Left lung (tissue), 10 donors: ENCODE results near the gene ANK3. TPM values are rescaled to one million over a fixed set of nuclear protein-coding genes. Genes with fewer than 3 reads are reported as not detected.
A peak's percentile ranks its signal among the peaks of the same experiment; 100 is the strongest.

Experiments
- ATAC-seq: fragments of 200-7000 bp; cut with Tn5 transposase; one replicate; pipeline ENCODE4 v1.9.1; 2020; ENCODE audit warnings: moderate library complexity
- DNase-seq, 4 donors: peaks; one replicate each; pipeline ENCODE4 v3.0.0-alpha.2; 2013 to 2020
- H3K27ac ChIP-seq, 2 donors: fragments of 200-600 bp; sonication (generic) in 1 of 2; one replicate each; pipeline versions ENCODE4 v1.5.0 to v1.8.0; 2020 to 2021
- H3K27me3 ChIP-seq, 2 donors: fragments of 200-600 bp; sonication (generic) in 1 of 2; one replicate each; pipeline versions ENCODE4 v1.5.0 to v1.8.0; 2020 to 2021
- H3K36me3 ChIP-seq, 2 donors: fragments of 200-600 bp; sonication (generic) in 1 of 2; one replicate each; pipeline versions ENCODE4 v1.5.0 to v1.8.0; 2020 to 2021
- H3K4me1 ChIP-seq, 2 donors: fragments of 200-600 bp; one replicate each; pipeline ENCODE4 v1.8.0; 2021
- H3K4me3 ChIP-seq, 2 donors: fragments of 200-600 bp; sonication (generic) in 1 of 2; one replicate each; pipeline versions ENCODE4 v1.5.0 to v1.8.0; 2020 to 2021; ENCODE audit warnings: mild to moderate bottlenecking in 1 of 2
- H3K9me3 ChIP-seq, 2 donors: fragments of 200-600 bp; sonication (generic) in 1 of 2; one replicate each; pipeline versions ENCODE4 v1.5.0 to v1.8.0; 2020 to 2021
- CTCF ChIP-seq, 2 donors: fragments of 200-600 bp; sonication (generic) in 1 of 2; IDR thresholded peaks; one replicate each; pipeline versions ENCODE4 v1.5.0 to v1.8.0; 2021; ENCODE audit warnings: antibody characterized with exemption in 2 of 2
- intact Hi-C, 2 donors: fragments of 100-400 bp; cut with DNase I; formaldehyde crosslinking; loops; one replicate each; pipeline versions ENCODE4 v1.11.2 to v1.14.2; 2022
- polyA plus RNA-seq, 6 donors: library from polyadenylated mRNA; unstranded; fragments of 120-200 nt; gene quantifications; one replicate each; pipeline ENCODE4 v1.2.1, GENCODE V29; 2013; ENCODE audit not compliant: insufficient read length in 6 of 6
- total RNA-seq, 2 donors: library from RNA; stranded (reverse); fragmentation: NEBNext Ultra II Directional; extraction: Animal tissue kit (Norgen Biotek cat#: 25700); gene quantifications; one replicate each; pipeline ENCODE4 v1.2.1, GENCODE V29; 2021
- donor health status: DM: no; HTN: yes; CAD: no.
- donor health status: DM: no; HTN: no; CAD: no.

Gene ANK3
- total and polyA plus RNA-seq, 8 donors = 22.1 to 74.1 (median 35.1) TPM

DNA sequence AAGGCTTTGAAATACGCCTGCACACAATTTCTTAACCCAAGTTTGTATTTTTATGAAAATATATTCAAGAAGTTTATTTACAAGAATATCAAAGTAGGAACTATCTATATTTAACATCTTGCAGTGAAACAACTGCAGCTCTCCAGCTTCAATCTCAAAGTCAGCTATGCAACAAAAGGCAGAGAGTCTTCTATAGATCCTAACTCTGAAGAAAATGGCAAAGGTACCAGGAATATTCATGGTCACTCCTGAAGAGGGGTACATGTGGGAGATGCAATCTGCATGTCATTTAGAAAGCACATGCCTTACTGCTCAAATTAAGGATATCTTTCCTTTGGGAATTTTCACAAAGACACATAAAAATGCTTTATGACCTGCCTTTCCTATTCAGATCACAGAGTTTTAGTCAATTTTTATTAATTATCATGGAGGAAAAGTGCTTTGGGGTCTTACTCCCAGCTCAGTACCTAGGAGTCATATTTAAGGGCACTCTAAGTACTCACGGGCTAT lies 1.5 kb downstream of the ANK3 start:
- H3K27me3 ChIP-seq = no peaks in the 10 kb centered on the region
- H3K9me3 ChIP-seq = no peaks in the 10 kb centered on the region
- intact Hi-C loops = no loop called here
- TF ChIP-seq CTCF (IDR thresholded peaks at IDR 0.05) = no peak
- no peak for ATAC-seq
- peaks cover 0 to 5% of the 10 kb centered on the region in 2 donors for H3K4me1 ChIP-seq
- no peak overlapping the region for H3K27ac ChIP-seq
- no peaks in the 10 kb centered on the region for H3K36me3 ChIP-seq
- no peak overlapping the region for H3K4me3 ChIP-seq
- no peak for DNase-seq

GRCh38 chr10:60387531-60387930 lies 2.1 kb downstream of the ANK3 start:
- Histone ChIP-seq H3K4me1 (peaks cover 0 to 5% of the 10 kb centered on the region in 2 donors), H3K27ac (no peak overlapping the region), H3K9me3 (no peaks in the 10 kb centered on the region), H3K27me3 (no peaks in the 10 kb centered on the region), H3K36me3 (no peaks in the 10 kb centered on the region), H3K4me3 (no peak overlapping the region)
- ATAC-seq = no peak
- intact Hi-C loops = no loop called here
- DNase-seq = peak in 1 of 4 donors; percentile 25
- TF ChIP-seq CTCF (IDR thresholded peaks at IDR 0.05) = no peak

GRCh38 chr10:60385399-60385738 lies 4.3 kb downstream of the ANK3 start:
- intact Hi-C loops = no loop called here
- H3K27ac ChIP-seq = no peak overlapping the region

DNA sequence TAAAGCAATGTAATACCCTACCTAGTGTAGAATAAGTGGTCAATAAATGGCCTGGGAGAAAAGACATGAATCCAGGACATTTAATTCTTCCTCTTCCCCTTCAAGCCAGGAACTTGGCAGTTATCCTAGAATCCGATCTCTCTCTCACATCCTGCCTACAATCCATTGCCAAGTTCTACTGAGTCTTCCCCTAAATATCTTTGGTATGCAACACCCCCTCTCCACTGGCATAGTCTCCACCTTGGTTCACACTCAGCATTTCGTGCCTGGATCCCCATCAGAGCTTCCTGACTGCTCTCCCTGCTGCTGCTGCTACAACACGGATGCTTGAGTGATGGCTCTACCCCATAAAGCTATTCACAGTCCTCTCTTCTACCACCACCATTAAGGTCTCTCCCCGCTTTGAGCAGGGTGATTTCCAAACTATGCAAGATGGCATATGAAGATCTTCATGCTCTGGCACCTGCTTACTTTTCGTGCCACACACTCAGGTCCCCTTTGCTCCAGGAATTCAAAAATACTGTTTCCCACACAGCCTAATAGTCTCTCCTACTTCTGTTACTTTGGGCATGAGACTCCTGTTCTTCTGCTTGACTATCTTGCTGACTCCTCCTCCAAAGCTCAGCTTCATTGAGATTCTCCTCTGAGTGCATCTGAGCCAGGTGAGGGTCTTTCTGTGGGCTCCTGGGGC lies 4.8 kb downstream of the ANK3 start:
- ATAC-seq = peak; percentile 64
- H3K4me3 ChIP-seq = no peak overlapping the region
- H3K36me3 ChIP-seq = no peaks in the 10 kb centered on the region
- DNase-seq = peak in 1 of 4 donors; percentile 26
- H3K4me1 ChIP-seq = peaks cover 0 to 5% of the 10 kb centered on the region in 2 donors
- no peak for TF ChIP-seq CTCF (IDR thresholded peaks at IDR 0.05)
- intact Hi-C loops = no loop called here
- no peak overlapping the region for H3K27ac ChIP-seq
- H3K27me3 ChIP-seq = no peaks in the 10 kb centered on the region
- H3K9me3 ChIP-seq = no peaks in the 10 kb centered on the region

More at GRCh38 chr10:60385399-60385738, 4.3 kb downstream of the ANK3 start:
- no peak for TF ChIP-seq CTCF (IDR thresholded peaks at IDR 0.05)
- no peak for ATAC-seq
- Histone ChIP-seq H3K4me1 (peaks cover 0 to 5% of the 10 kb centered on the region in 2 donors), H3K9me3 (no peaks in the 10 kb centered on the region), H3K36me3 (no peaks in the 10 kb centered on the region), H3K4me3 (no peak overlapping the region), H3K27me3 (no peaks in the 10 kb centered on the region)
- DNase-seq = no peak

DNA sequence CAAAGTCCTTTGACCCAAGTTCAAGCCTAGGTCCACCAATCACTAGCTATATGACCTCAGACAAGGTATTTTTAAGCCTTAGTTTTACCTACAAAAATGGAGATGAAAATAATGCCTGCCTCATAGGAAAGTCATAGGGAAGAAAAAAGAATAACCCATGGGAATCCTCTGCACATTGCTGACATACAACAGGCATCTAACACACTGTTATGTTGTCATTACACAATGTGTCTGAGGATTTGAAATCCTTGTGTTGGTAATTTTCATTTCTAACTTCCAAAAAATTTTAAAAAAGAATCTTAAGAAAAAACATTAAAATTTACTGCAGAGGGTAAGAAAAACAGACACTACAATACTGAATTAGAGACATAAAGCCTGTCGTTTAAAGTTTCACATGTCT lies 5.7 kb downstream of the ANK3 start:
- DNase-seq (no peak), ATAC-seq (no peak)
- H3K9me3 ChIP-seq = no peaks in the 10 kb centered on the region
- intact Hi-C loops = no loop called here
- no peak overlapping the region for H3K4me3 ChIP-seq
- no peaks in the 10 kb centered on the region for H3K36me3 ChIP-seq
- H3K4me1 ChIP-seq = peaks cover 0 to 5% of the 10 kb centered on the region in 2 donors
- H3K27ac ChIP-seq = no peak overlapping the region
- no peaks in the 10 kb centered on the region for H3K27me3 ChIP-seq
- TF ChIP-seq CTCF (IDR thresholded peaks at IDR 0.05) = no peak
